Femur (tissue), 1 donor: ENCODE data around the gene ZNF879.

ENCODE experiments used
- DNase-seq: peaks from one replicate; pipeline ENCODE4 v3.0.0-alpha.2; 2017

The ZNF879 gene

GRCh38 chr5:179023528-179024189 is at the start of gene ZNF879:
ZNF879 (plus strand) TSS chr5:179023804; CDS start chr5:179025005, 1,201 bp downstream.
- DNase-seq = peak; percentile 97

GRCh38 chr5:178981381-178981780 is 42.2 kb upstream of the ZNF879 start:
- DNase-seq = no peak

GRCh38 chr5:178982941-178983340 is 40.7 kb upstream of the ZNF879 start:
- DNase-seq = no peak

GRCh38 chr5:178983728-178984127 is 39.9 kb upstream of the ZNF879 start:
- no peak for DNase-seq

GRCh38 chr5:178984145-178985072 is 39.2 kb upstream of the ZNF879 start:
- DNase-seq = no peak

- DNase-seq = no peak
These were observed 37.2 kb upstream of the ZNF879 start for GRCh38 chr5:178986326-178986960.

- DNase-seq = no peak
These were observed 35.0 kb upstream of the ZNF879 start for GRCh38 chr5:178988436-178989220.

- no peak for DNase-seq
These were observed 34.3 kb upstream of the ZNF879 start for GRCh38 chr5:178989311-178989710.

GRCh38 chr5:178990491-178990890 is 33.1 kb upstream of the ZNF879 start:
- no peak for DNase-seq

GRCh38 chr5:178991190-178992145 is 32.1 kb upstream of the ZNF879 start:
- no peak for DNase-seq

GRCh38 chr5:178992291-178992895 is 31.2 kb upstream of the ZNF879 start:
- no peak for DNase-seq

GRCh38 chr5:178993236-178993765 is 30.3 kb upstream of the ZNF879 start:
- no peak for DNase-seq

GRCh38 chr5:178993955-178994579 is 29.5 kb upstream of the ZNF879 start:
- no peak for DNase-seq

GRCh38 chr5:178994580-178995340 is 28.8 kb upstream of the ZNF879 start, which contains the start of gene GRM6:
GRM6 (minus strand) TSS chr5:178995320; CDS start chr5:178994944, 376 bp downstream.
- no peak for DNase-seq

- no peak for DNase-seq
These were observed 28.3 kb upstream of the ZNF879 start for GRCh38 chr5:178995341-178995690.

GRCh38 chr5:178996156-178996555 is 27.4 kb upstream of the ZNF879 start:
- DNase-seq = no peak

- DNase-seq = no peak
These were observed 26.4 kb upstream of the ZNF879 start for GRCh38 chr5:178997191-178997590.

GRCh38 chr5:178998441-178998840 is 25.2 kb upstream of the ZNF879 start:
- DNase-seq = no peak

- DNase-seq = no peak
These were observed 17.0 kb upstream of the ZNF879 start for GRCh38 chr5:179006564-179006963.
